Activated CD4-positive, alpha-beta memory T cell treated with anti-CD3 and anti-CD28 coated beads for 36 hours (primary cell): Measurements from ENCODE around the gene FN3K. TPM values are rescaled to one million over a fixed set of nuclear protein-coding genes. Genes with fewer than 3 reads are reported as not detected.

Experiments used
- CTCF ChIA-PET: fragments of 350-600 bp; sonication (Branson Sonifier 250); formaldehyde crosslinking; loops from one replicate; lab custom pipeline; 2021; ENCODE audit warnings: antibody characterized with exemption, inconsistent platforms; lab: Charles Lee
- POLR2A ChIA-PET: fragments of 350-600 bp; sonication (Branson Sonifier 250); formaldehyde crosslinking; loops from one replicate; lab custom pipeline; 2021; ENCODE audit warnings: antibody characterized with exemption; lab: Charles Lee
- DNase-seq: peaks from one replicate; pipeline ENCODE4 v3.0.0-alpha.2; 2020
- H3K27ac Mint-ChIP-seq: one replicate; pipeline ENCODE4 v1.8.0; 2021; ENCODE audit warnings: mixed read lengths
- H3K27me3 Mint-ChIP-seq: one replicate; pipeline ENCODE4 v1.8.0; 2021; ENCODE audit warnings: mixed read lengths
- H3K36me3 Mint-ChIP-seq: one replicate; pipeline ENCODE4 v1.8.0; 2021; ENCODE audit warnings: mixed read lengths
- H3K4me1 Mint-ChIP-seq: one replicate; pipeline ENCODE4 v1.8.0; 2021; ENCODE audit warnings: low read depth, mixed read lengths
- H3K4me3 Mint-ChIP-seq: one replicate; pipeline ENCODE4 v1.8.0; 2021; ENCODE audit warnings: mild to moderate bottlenecking, mixed read lengths
- H3K9me3 Mint-ChIP-seq: one replicate; pipeline ENCODE4 v1.8.0; 2021; ENCODE audit warnings: mixed read lengths
- intact Hi-C: fragments of 100-400 bp; cut with micrococcal nuclease; formaldehyde crosslinking; loops from one replicate; pipeline ENCODE4 v1.15.1; 2023
- total RNA-seq, 2 experiments: library from RNA; stranded (reverse); gene quantifications; one replicate each; pipeline ENCODE4 v1.2.3, GENCODE V29; 2021

Gene FN3K
- total RNA-seq, 2 experiments from 2014 or later, result 1.6 to 2.3 TPM

DNA sequence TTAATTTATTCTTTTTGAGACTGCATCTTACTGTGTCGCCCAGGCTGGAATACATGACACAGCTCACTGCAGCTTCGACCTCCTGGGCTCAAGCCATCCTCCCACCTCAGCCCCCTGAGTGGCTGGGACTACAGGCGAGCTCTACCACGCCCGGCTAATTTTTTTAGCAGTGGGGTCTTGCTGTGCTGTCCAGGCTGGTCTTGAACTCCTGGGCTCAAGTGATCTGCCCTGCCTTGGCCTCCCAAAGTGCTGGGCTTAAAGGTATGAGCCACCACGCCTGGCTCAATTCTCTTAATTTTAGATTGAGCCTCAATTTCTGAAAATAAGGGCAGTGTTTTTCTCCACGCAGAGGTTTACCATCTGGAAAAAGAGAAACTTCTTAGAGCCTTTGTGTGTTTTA, 63.3 kb downstream of the FN3K start:
- POLR2A ChIA-PET, result no interaction called here
- DNase-seq, result no peak
- intact Hi-C loops, result no loop called here
- CTCF ChIA-PET, result no interaction called here
- Mint-ChIP-seq H3K4me3 (no peak overlapping the region), H3K4me1 (peaks cover 5% of the 10 kb centered on the region), H3K9me3 (no peaks in the 10 kb centered on the region), H3K27me3 (no peaks in the 10 kb centered on the region), H3K36me3 (peaks cover 20% of the 10 kb centered on the region), H3K27ac (no peak overlapping the region)

DNA sequence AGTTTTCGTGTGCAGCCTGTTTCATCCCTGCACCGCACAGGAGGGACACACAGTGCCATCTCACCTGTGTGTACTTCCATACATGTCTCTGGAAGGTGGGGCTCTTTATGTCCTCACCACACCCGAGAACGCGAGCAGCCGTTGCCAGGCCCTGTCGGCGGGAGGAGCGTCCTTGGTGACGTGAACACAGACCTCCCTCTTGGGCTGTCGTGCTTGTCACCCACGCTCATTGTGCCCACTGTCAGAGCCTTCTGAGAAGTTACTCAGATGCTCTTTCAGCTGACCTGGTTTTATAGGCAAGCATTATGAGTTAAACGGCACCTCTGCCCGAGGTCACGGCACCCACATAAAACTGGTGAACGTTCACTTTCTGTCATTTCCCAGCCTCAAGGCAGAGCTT, 64.2 kb downstream of the FN3K start:
- peaks cover 5% of the 10 kb centered on the region for H3K4me1 Mint-ChIP-seq
- H3K27ac Mint-ChIP-seq, result no peak overlapping the region
- peaks cover 20% of the 10 kb centered on the region for H3K36me3 Mint-ChIP-seq
- no peak overlapping the region for H3K4me3 Mint-ChIP-seq
- no peak for DNase-seq
- ChIA-PET POLR2A (no interaction called here), CTCF (no interaction called here)
- no peaks in the 10 kb centered on the region for H3K27me3 Mint-ChIP-seq
- no peaks in the 10 kb centered on the region for H3K9me3 Mint-ChIP-seq
- intact Hi-C loops, result no loop called here

Other genes starting within 250 kb of the FN3K start
- gene FOXK2, start 215.9 kb upstream of the FN3K start, total RNA-seq, result 10 to 100 TPM; 49.3 to 60.8 TPM
- 10 to 100 TPM; 42.8 to 43.0 TPM for gene WDR45B, start 87.2 kb upstream of the FN3K start, total RNA-seq
- 1 to 10 TPM; 1.4 to 1.9 TPM for gene RAB40B, start 36.9 kb upstream of the FN3K start, total RNA-seq
- 10 to 100 TPM; 36.7 to 40.5 TPM for gene FN3KRP, start 18.9 kb upstream of the FN3K start, total RNA-seq
- 10 to 100 TPM; 97.0 to 98.2 TPM for gene TBCD, start 16.4 kb downstream of the FN3K start, total RNA-seq
- not detected for gene ZNF750, start 104.4 kb downstream of the FN3K start, total RNA-seq